GM23338 (cell line): Measurements from ENCODE around the gene TIMP3. TPM values are rescaled to one million over a fixed set of nuclear protein-coding genes. Genes with fewer than 3 reads are reported as not detected.

Experiments
- ATAC-seq: fragments of 200-7000 bp; cut with Tn5 transposase; 3 replicates; pipeline ENCODE4 v1.9.1; 2020
- DNase-seq: peaks from one replicate; pipeline ENCODE4 v3.0.0-alpha.2; 2015; ENCODE audit warnings: low spot score
- H2AFZ ChIP-seq: fragments of 200-600 bp; sonication (generic); 2 replicates; pipeline ENCODE4 v1.8.0; 2016; ENCODE audit warnings: antibody characterized with exemption, mild to moderate bottlenecking, moderate library complexity
- H3F3A ChIP-seq: fragments of 200-600 bp; sonication (generic); replicated peaks from 2 replicates; pipeline ENCODE4 v1.8.0; 2017; ENCODE audit warnings: antibody characterized with exemption, mixed run types, low read depth
- H3K27ac ChIP-seq: fragments of 200-600 bp; sonication (generic); 2 replicates; pipeline ENCODE4 v1.6.1; 2016; ENCODE audit warnings: low read depth
- H3K27me3 ChIP-seq: fragments of 200-600 bp; sonication (generic); 2 replicates; pipeline ENCODE4 v1.8.0; 2016; ENCODE audit warnings: mild to moderate bottlenecking, mixed run types, moderate library complexity; ENCODE audit not compliant: insufficient read depth
- H3K36me3 ChIP-seq: fragments of 200-600 bp; sonication (generic); 2 replicates; pipeline ENCODE4 v1.8.0; 2016; ENCODE audit warnings: mild to moderate bottlenecking; ENCODE audit not compliant: insufficient read depth
- H3K4me1 ChIP-seq: fragments of 200-600 bp; sonication (generic); 2 replicates; pipeline ENCODE4 v1.8.0; 2016; ENCODE audit warnings: mild to moderate bottlenecking, moderate library complexity; ENCODE audit not compliant: insufficient read depth
- H3K4me2 ChIP-seq: fragments of 200-600 bp; sonication (generic); 2 replicates; pipeline ENCODE4 v1.7.1; 2017; ENCODE audit warnings: mixed run types
- H3K4me3 ChIP-seq: fragments of 200-600 bp; sonication (generic); 2 replicates; pipeline ENCODE4 v1.6.1; 2016; ENCODE audit warnings: mixed run types
- H3K79me2 ChIP-seq: fragments of 200-600 bp; sonication (generic); replicated peaks from 2 replicates; pipeline ENCODE4 v1.8.0; 2017; ENCODE audit warnings: mild to moderate bottlenecking; ENCODE audit not compliant: insufficient read depth
- H3K9me2 ChIP-seq: fragments of 200-600 bp; sonication (generic); 2 replicates; pipeline ENCODE4 v1.8.0; 2017; ENCODE audit not compliant: insufficient read depth
- H4K20me1 ChIP-seq: fragments of 200-600 bp; sonication (generic); replicated peaks from 2 replicates; pipeline ENCODE4 v1.8.0; 2017; ENCODE audit warnings: mild to moderate bottlenecking; ENCODE audit not compliant: insufficient read depth
- H3K27ac Mint-ChIP-seq: 2 replicates; pipeline ENCODE4 v1.8.0; 2020; ENCODE audit warnings: inconsistent platforms, mild to moderate bottlenecking, moderate library complexity, mixed read lengths
- H3K27me3 Mint-ChIP-seq: 3 replicates; pipeline ENCODE4 v1.8.0; 2022; ENCODE audit warnings: low read depth, mild to moderate bottlenecking, moderate library complexity, mixed read lengths, inconsistent platforms; ENCODE audit not compliant: insufficient read depth, poor library complexity
- H3K36me3 Mint-ChIP-seq: 3 replicates; pipeline ENCODE4 v1.8.0; 2021; ENCODE audit warnings: low read depth, mild to moderate bottlenecking, inconsistent platforms, moderate library complexity, mixed read lengths
- H3K4me1 Mint-ChIP-seq: 3 replicates; pipeline ENCODE4 v1.8.0; 2020; ENCODE audit warnings: mild to moderate bottlenecking, inconsistent platforms, mixed read lengths
- H3K4me3 Mint-ChIP-seq: 3 replicates; pipeline ENCODE4 v1.8.0; 2021; ENCODE audit warnings: moderate library complexity, mild to moderate bottlenecking, inconsistent platforms, mixed read lengths
- H3K9me3 Mint-ChIP-seq: 3 replicates; pipeline ENCODE4 v1.8.0; 2020; ENCODE audit warnings: moderate library complexity, mild to moderate bottlenecking, inconsistent platforms, mixed read lengths
- CREB1 ChIP-seq: fragments of 250-450 bp; sonication (Bioruptor Pico); IDR thresholded peaks from 2 replicates; pipeline ENCODE4 v1.5.0; 2020; ENCODE audit warnings: low read depth, mild to moderate bottlenecking, moderate library complexity
- EZH2 ChIP-seq: fragments of 200-600 bp; sonication (generic); IDR thresholded peaks from one replicate; pipeline ENCODE4 v1.8.0; 2017; ENCODE audit warnings: antibody characterized with exemption, mild to moderate bottlenecking, low read depth; ENCODE audit not compliant: unreplicated experiment
- EZH2phosphoT487 ChIP-seq: fragments of 200-600 bp; sonication (generic); IDR thresholded peaks from one replicate; pipeline ENCODE4 v1.8.1; 2018; ENCODE audit warnings: antibody characterized with exemption; ENCODE audit not compliant: unreplicated experiment
- JUNB ChIP-seq: IDR thresholded peaks from one replicate; pipeline ENCODE4 v1.6.1; 2016; ENCODE audit warnings: antibody characterized with exemption; ENCODE audit not compliant: unreplicated experiment
- NANOG ChIP-seq: IDR thresholded peaks from 2 replicates; pipeline ENCODE4 v1.6.1; 2016; ENCODE audit warnings: antibody characterized with exemption, borderline replicate concordance
- REST ChIP-seq: IDR thresholded peaks from one replicate; pipeline ENCODE4 v1.6.1; 2018; ENCODE audit warnings: antibody characterized with exemption; ENCODE audit not compliant: unreplicated experiment
- ZNF114 ChIP-seq: fragments of 250-450 bp; sonication (Bioruptor Pico); IDR thresholded peaks from 2 replicates; pipeline ENCODE4 v1.5.0; 2020; ENCODE audit warnings: mild to moderate bottlenecking, moderate library complexity
- ZNF462 ChIP-seq: fragments of 250-450 bp; sonication (Bioruptor Pico); IDR thresholded peaks from 2 replicates; pipeline ENCODE4 v1.5.0; 2020; ENCODE audit warnings: mild to moderate bottlenecking, moderate library complexity
- polyA plus RNA-seq: library from polyadenylated mRNA; unstranded; fragments of >200 nt; fragmentation: Nextera tagmentation; extraction: Ambion mirVana; gene quantifications from 2 replicates; pipeline ENCODE4 v1.2.1, GENCODE V29; 2016
- total RNA-seq: library from RNA; depleted of rRNA; stranded (reverse); fragments of >200 nt; shearing (Covaris generic); gene quantifications from 2 replicates; pipeline ENCODE4 v1.2.3, GENCODE V29; 2014

Gene TIMP3
- total and polyA plus RNA-seq, 2 experiments from 2014 or later: 1.4 to 4.3 TPM

- no peak for TF ChIP-seq ZNF462 (CRISPR knock-in tag)
- TF ChIP-seq ZNF114 (CRISPR knock-in tag): no peak
These were observed 29.0 kb downstream of the TIMP3 start (continued) for GRCh38 chr22:32830473-32830872.

GRCh38 chr22:32830957-32831356 is 29.5 kb downstream of the TIMP3 start:
- Histone ChIP-seq H2AFZ (no peak overlapping the region), H3K36me3 (no peaks in the 10 kb centered on the region), H3K4me3 (no peak overlapping the region), H4K20me1 (peaks cover 7% of the 10 kb centered on the region), H3K27ac (peak overlapping the region; percentile 71; the same call in 1 of the 2 replicates), H3K4me2 (peak overlapping the region; percentile 49), H3K4me1 (peaks cover 22% of the 10 kb centered on the region), H3K27me3 (no peaks in the 10 kb centered on the region), H3K9me2 (no peaks in the 10 kb centered on the region), H3F3A (no peaks in the 10 kb centered on the region), H3K79me2 (no peaks in the 10 kb centered on the region; the same call in 1 of the 2 replicates)
- DNase-seq (no peak), ATAC-seq (peak; percentile 20; the same call in 1 of the 3 replicates)
- Mint-ChIP-seq H3K36me3 (no peaks in the 10 kb centered on the region), H3K4me3 (no peak overlapping the region), H3K4me1 (peaks cover 29% of the 10 kb centered on the region), H3K27me3 (peaks cover 11% of the 10 kb centered on the region), H3K9me3 (no peaks in the 10 kb centered on the region), H3K27ac (no peak overlapping the region; the same call in 1 of the 2 replicates)
- no peak for TF ChIP-seq EZH2phosphoT487
- TF ChIP-seq JUNB: no peak
- TF ChIP-seq ZNF114 (CRISPR knock-in tag): no peak
- no peak for TF ChIP-seq NANOG
- no peak for TF ChIP-seq REST
- TF ChIP-seq EZH2: no peak
- no peak for TF ChIP-seq CREB1 (CRISPR knock-in tag)
